HG02623 (cell line): ENCODE measurements around the gene HOXA5.

ENCODE experiments used
- ATAC-seq: cut with Tn5 transposase; IDR thresholded peaks from one replicate; pipeline ENCODE4 v1.9.1; 2021; ENCODE audit warnings: moderate library complexity; ENCODE audit not compliant: unreplicated experiment

HOXA5 gene

GRCh38 chr7:27097686-27098577 lies 45.5 kb downstream of the HOXA5 start:
- no peak for ATAC-seq

- ATAC-seq, result no peak
Measured at GRCh38 chr7:27096768-27097514, 46.5 kb downstream of the HOXA5 start.

GRCh38 chr7:27095897-27096767 lies 47.3 kb downstream of the HOXA5 start, which contains the start of gene HOXA1:
HOXA1 (minus strand) TSS chr7:27096000; CDS start chr7:27095912, 88 bp downstream.
- peak; percentile 71 for ATAC-seq

GRCh38 chr7:27095050-27095896 lies 48.2 kb downstream of the HOXA5 start:
- no peak for ATAC-seq

GRCh38 chr7:27094304-27095049 lies 49.0 kb downstream of the HOXA5 start:
- no peak for ATAC-seq

- no peak for ATAC-seq
Measured at GRCh38 chr7:27093184-27093895, 50.1 kb downstream of the HOXA5 start.

GRCh38 chr7:27092819-27093110 lies 50.7 kb downstream of the HOXA5 start:
- no peak for ATAC-seq

- ATAC-seq, result no peak
Measured at GRCh38 chr7:27091941-27092818, 51.3 kb downstream of the HOXA5 start.

- no peak for ATAC-seq
Measured at GRCh38 chr7:27091105-27091504, 52.4 kb downstream of the HOXA5 start.
